Spinal cord (tissue), 10 donors: ENCODE measurements around the gene CHRNG. TPM values are rescaled to one million over a fixed set of nuclear protein-coding genes. Genes with fewer than 3 reads are reported as not detected.
A peak's percentile ranks its signal among the peaks of the same experiment; 100 is the strongest.

Experiments used
- DNase-seq, 6 donors: peaks; one replicate each; pipeline versions ENCODE4 v3.0.0 to v3.0.0-alpha.2; 2013 to 2015; ENCODE audit warnings: low spot score in 6 of 6, low read depth in 4 of 6
- H3K27ac ChIP-seq: one replicate; pipeline ENCODE4 v1.5.1; 2013; ENCODE audit warnings: low read depth, low read length, control low read depth
- H3K27me3 ChIP-seq: one replicate; pipeline ENCODE4 v1.6.1; 2013; ENCODE audit warnings: low read length; ENCODE audit not compliant: control insufficient read depth, insufficient read depth
- H3K36me3 ChIP-seq: one replicate; pipeline ENCODE4 v1.6.1; 2013; ENCODE audit warnings: low read length; ENCODE audit not compliant: control insufficient read depth, insufficient read depth
- H3K4me1 ChIP-seq: one replicate; pipeline ENCODE4 v1.6.1; 2013; ENCODE audit warnings: low read length; ENCODE audit not compliant: control insufficient read depth, insufficient read depth
- H3K4me3 ChIP-seq: one replicate; pipeline ENCODE4 v1.5.1; 2013; ENCODE audit warnings: low read depth, low read length, control low read depth
- H3K9me3 ChIP-seq: one replicate; pipeline ENCODE4 v1.6.1; 2013; ENCODE audit warnings: low read length; ENCODE audit not compliant: control insufficient read depth, insufficient read depth
- WGBS: methylation state at CpG from one replicate; pipeline ENCODE4 v1.1.5; 2013; ENCODE audit warnings: missing lambda C conversion rate; ENCODE audit not compliant: insufficient coverage; 5-methylcytosine and 5-hydroxymethylcytosine counted together
- polyA plus RNA-seq, 2 donors: library from polyadenylated mRNA; unstranded; fragments of 120-200 nt; gene quantifications; one replicate each; pipeline ENCODE4 v1.2.1, GENCODE V29; 2013; ENCODE audit not compliant: insufficient read length in 2 of 2
- total RNA-seq, 2 donors: library from RNA; depleted of rRNA in 1 of 2; stranded (reverse); fragments of 120-200 nt in 1 of 2; fragments of >200 nt in 1 of 2; gene quantifications; one replicate each; pipeline versions ENCODE4 v1.2.3 to v1.2.4, GENCODE V29; 2013 to 2014
- donor health status: healthy.

The CHRNG gene
- total and polyA plus RNA-seq, 4 donors, result 0.06 to 0.35 (median 0.35) TPM; not detected in 1

DNA sequence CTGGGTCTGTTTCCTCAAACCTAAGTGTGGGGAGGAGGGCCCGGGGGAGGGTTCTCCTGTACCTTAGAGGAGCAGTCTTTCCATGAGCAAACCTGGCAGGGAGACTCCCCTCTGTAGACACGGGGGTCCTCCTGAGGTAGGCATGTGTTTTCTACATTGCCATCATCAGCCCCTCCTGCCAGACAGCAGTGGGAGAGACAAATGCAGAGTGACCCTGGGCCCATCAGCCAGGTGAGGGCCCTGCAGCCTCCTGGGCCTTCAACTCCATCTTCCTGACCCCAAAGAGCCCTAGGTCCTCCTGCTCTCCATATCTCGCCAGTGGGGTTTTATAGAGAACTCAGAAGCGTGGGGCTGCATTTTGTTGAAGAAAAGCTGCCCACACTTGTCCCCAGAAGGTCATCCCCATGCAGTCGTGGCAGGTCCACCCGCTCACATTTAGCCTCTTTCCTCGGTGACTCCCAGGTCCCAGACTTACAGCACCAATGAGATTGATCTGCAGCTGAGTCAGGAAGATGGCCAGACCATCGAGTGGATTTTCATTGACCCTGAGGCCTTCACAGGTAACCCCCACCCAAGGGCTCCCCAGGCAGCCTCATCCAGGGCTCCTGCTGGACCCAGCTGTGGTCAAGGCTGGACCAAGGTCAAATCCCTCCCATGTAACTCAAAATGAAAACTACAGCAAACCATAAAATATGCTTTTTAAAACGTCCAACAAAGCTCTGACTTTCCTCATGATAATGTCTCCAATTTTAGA, 2.6 kb downstream of the CHRNG start:
- Histone ChIP-seq H3K4me1 (peaks cover 10% of the 10 kb centered on the region), H3K4me3 (no peak overlapping the region), H3K27ac (no peak overlapping the region), H3K27me3 (no peaks in the 10 kb centered on the region), H3K36me3 (peaks cover 28% of the 10 kb centered on the region), H3K9me3 (no peaks in the 10 kb centered on the region)
- WGBS, result 72% methylated on average over 8 of the region's 9 CpGs
- DNase-seq, result no peak

DNA sequence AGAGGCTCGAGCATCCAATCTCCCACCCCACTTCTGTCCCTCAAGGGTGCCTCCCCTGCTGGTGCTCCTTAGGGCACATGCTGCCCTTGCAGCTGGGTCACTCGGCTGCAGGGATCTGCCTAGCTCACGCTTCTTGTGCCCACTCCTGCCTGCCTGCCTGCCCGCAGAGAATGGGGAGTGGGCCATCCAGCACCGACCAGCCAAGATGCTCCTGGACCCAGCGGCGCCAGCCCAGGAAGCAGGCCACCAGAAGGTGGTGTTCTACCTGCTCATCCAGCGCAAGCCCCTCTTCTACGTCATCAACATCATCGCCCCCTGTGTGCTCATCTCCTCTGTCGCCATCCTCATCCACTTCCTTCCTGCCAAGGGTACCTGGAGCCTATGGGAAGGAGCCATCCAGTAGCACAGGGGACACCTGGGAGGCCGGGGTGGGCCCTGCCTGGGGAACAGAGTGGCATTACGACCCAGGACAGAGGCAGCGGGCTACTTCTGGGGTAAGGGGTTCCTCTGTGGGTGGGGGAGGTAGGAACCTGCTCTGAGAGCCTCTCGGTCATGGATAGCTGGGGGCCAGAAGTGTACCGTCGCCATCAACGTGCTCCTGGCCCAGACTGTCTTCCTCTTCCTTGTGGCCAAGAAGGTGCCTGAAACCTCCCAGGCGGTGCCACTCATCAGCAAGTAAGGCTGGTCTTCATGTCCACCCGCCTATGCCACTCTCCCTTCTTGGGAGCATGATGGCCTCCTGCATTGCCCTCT, 3.4 kb downstream of the CHRNG start:
- Histone ChIP-seq H3K36me3 (peaks cover 32% of the 10 kb centered on the region), H3K4me1 (peaks cover 10% of the 10 kb centered on the region), H3K9me3 (no peaks in the 10 kb centered on the region), H3K27ac (no peak overlapping the region), H3K27me3 (no peaks in the 10 kb centered on the region), H3K4me3 (no peak overlapping the region)
- no peak for DNase-seq
- WGBS, result 93% methylated on average over 19 of the region's 20 CpGs

DNA sequence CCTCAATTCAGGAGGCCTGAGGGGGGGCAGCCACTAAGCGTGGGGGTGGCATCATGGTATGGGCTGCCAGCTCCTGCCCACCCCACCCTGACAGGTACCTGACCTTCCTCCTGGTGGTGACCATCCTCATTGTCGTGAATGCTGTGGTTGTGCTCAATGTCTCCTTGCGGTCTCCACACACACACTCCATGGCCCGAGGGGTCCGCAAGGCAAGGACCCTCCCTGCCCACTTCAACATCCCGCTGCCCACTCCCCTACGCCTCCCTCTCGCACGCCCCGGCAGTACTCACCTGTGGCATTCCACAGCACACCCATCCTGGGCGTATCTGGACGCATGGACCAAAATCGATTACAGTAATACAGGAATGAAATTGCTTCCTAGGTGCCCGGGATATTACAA, 4.0 kb downstream of the CHRNG start:
- DNase-seq, result no peak
- 94% methylated on average over 10 of the region's 14 CpGs for WGBS
- H3K4me1 ChIP-seq, result peaks cover 10% of the 10 kb centered on the region
- H3K27me3 ChIP-seq, result no peaks in the 10 kb centered on the region
- no peak overlapping the region for H3K4me3 ChIP-seq
- H3K9me3 ChIP-seq, result no peaks in the 10 kb centered on the region
- H3K27ac ChIP-seq, result no peak overlapping the region
- peaks cover 32% of the 10 kb centered on the region for H3K36me3 ChIP-seq

DNA sequence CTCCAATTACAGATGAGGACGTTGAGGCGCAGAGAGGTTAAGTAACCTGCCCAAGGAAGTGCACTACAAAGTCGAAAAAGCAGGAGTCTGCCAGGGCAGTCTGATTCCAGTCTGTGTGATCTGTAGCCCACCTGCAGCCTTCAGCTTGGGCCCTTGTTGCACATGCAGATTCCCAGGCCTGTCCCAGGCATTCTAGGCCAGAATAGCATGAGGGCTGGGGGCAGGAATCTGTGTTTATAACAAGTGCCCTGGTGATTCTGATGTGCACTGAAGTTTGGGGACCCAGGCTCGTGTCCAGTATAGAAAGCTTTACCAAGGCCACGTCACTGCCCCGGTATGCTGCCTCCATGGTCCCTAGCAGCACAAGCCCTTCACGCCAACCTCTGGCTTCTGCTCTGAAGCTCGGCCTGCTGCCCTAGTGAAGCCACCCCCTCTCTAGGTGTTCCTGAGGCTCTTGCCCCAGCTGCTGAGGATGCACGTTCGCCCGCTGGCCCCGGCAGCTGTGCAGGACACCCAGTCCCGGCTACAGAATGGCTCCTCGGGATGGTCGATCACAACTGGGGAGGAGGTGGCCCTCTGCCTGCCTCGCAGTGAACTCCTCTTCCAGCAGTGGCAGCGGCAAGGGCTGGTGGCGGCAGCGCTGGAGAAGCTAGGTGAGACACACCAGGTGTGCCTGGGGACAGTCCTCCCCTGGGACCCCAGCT, 4.6 kb downstream of the CHRNG start:
- peaks cover 10% of the 10 kb centered on the region for H3K4me1 ChIP-seq
- H3K36me3 ChIP-seq, result peaks cover 32% of the 10 kb centered on the region
- no peak overlapping the region for H3K27ac ChIP-seq
- no peak overlapping the region for H3K4me3 ChIP-seq
- DNase-seq, result no peak
- WGBS, result 92% methylated on average over 18 of the region's 19 CpGs
- no peaks in the 10 kb centered on the region for H3K27me3 ChIP-seq
- H3K9me3 ChIP-seq, result peaks cover under 1% of the 10 kb centered on the region

DNA sequence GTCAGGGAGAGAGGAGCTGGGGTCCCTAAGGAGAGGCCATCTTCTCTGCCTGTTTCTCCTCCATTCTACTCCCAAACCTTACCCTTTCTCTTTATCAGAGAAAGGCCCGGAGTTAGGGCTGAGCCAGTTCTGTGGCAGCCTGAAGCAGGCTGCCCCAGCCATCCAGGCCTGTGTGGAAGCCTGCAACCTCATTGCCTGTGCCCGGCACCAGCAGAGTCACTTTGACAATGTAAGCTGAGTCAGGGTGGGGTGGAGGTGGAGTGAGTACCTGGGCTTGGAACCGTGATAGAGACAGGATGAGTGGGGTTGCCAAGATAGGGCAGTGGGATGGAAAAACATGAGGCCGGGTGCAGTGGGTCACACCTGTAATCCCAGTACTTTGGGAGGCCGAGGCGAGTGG, 5.2 kb downstream of the CHRNG start:
- H3K36me3 ChIP-seq, result peaks cover 32% of the 10 kb centered on the region
- H3K27me3 ChIP-seq, result no peaks in the 10 kb centered on the region
- H3K4me3 ChIP-seq, result no peak overlapping the region
- H3K27ac ChIP-seq, result no peak overlapping the region
- 91% methylated on average over 4 of the region's 6 CpGs for WGBS
- peaks cover 2% of the 10 kb centered on the region for H3K9me3 ChIP-seq
- H3K4me1 ChIP-seq, result peaks cover 8% of the 10 kb centered on the region
- no peak for DNase-seq

DNA sequence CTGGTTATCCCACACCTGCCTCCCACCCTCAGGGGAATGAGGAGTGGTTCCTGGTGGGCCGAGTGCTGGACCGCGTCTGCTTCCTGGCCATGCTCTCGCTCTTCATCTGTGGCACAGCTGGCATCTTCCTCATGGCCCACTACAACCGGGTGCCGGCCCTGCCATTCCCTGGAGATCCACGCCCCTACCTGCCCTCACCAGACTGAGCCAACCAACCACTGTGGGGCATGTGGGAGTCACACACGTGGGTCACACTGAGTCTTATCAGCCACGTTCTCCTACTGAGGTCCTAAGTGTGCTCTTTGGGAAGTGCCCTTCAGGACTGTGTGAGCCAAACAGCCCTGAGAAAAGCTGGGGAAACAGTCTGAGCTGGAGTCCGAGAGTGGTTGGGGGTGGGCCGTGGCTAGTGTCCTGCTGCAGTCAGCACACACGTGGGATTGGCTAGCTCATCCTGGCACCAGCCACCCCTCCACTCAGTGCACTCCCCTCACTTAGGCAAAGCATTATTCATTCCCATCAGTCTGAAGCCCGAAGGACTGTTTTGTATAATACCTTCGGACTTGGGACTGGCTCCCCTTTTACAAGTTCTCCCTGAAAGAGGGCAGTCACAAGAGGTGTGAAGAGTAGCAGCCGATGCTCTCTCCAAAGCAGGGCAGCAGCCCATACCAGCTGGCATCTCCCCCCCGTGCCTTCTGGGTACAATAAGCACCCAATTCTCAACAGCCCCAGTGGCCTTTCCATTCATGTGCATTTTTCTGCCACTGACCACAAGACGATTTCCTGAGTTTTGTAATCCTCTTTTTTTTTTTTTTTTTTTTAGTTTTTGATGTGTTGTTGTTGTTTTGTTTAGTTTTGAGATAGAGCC, 6.3 kb downstream of the CHRNG start:
- no peak overlapping the region for H3K27ac ChIP-seq
- WGBS, result 91% methylated on average over 14 of the region's 17 CpGs
- H3K4me3 ChIP-seq, result no peak overlapping the region
- no peak for DNase-seq
- H3K27me3 ChIP-seq, result no peaks in the 10 kb centered on the region
- peaks cover 32% of the 10 kb centered on the region for H3K36me3 ChIP-seq
- peaks cover 4% of the 10 kb centered on the region for H3K4me1 ChIP-seq
- peaks cover 2% of the 10 kb centered on the region for H3K9me3 ChIP-seq

DNA sequence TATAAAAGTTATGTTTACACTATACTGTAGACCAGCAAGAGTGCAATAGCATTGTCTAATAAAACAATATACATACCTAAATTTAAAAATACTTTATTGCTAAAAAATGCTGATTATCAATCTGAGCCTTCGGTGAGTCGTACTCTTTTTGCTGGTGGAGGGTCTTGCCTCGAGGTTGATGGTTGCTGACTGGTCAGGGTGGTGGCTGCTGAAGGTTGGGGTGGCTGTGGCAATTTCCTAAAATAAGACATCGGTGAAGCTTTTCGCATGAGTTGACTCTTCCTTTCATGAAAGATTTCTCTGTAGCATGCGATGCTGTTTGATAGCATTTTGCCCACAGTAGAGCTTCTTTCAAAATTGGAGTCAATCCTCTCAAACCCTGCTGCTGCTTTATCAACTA, 8.5 kb downstream of the CHRNG start:
- WGBS, result 100% methylated on average over 2 of the region's 6 CpGs
- Histone ChIP-seq H3K27me3 (no peaks in the 10 kb centered on the region), H3K9me3 (peaks cover 2% of the 10 kb centered on the region), H3K4me1 (peaks cover 14% of the 10 kb centered on the region), H3K27ac (no peak overlapping the region), H3K36me3 (peaks cover 36% of the 10 kb centered on the region), H3K4me3 (no peak overlapping the region)
- DNase-seq, result no peak

DNA sequence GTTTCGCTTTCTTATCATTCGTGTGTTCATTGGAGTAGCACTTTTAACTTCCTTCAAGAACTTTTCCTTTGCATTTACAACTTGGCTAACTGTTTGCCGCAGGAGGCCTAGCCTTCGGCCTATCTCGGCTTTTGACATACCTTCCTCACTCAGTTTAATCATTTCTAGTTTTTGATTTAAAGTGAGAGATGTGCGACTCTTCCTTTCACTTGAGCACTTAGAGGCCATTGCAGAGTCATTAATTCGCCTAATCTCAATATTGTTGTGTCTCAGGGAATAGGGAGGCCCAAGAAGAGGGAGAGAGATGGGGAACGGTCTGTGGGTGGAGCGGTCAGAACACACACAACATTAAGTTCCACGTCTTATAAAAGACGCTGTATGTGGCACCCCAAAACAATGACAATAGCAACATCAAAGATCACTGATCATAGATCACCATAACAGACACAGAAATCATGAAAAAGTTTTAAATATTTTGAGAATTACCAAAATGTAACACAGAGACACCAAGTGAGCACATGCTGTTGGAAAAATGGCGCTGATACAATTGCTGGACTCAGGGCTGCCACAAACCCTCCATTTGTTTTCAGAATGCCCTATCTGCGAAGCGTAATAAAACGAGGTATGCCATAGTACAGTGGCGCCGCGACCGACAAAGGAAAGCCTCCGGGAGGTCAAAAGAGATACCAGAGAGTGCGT, 10.3 kb downstream of the CHRNG start:
- Histone ChIP-seq H3K27me3 (no peaks in the 10 kb centered on the region), H3K4me1 (peaks cover 14% of the 10 kb centered on the region), H3K4me3 (peak overlapping the region; percentile 93), H3K9me3 (peaks cover 2% of the 10 kb centered on the region), H3K36me3 (peaks cover 22% of the 10 kb centered on the region), H3K27ac (peak overlapping the region; percentile 90)
- WGBS, result 26% methylated on average over 14 of the region's 21 CpGs
- DNase-seq, result peak in 1 of 6 donors; percentile 59
